Vagina (tissue), 2 donors: ENCODE measurements around the gene PSMD7. TPM values are rescaled to one million over a fixed set of nuclear protein-coding genes. Genes with fewer than 3 reads are reported as not detected.

Experiments
- DNase-seq, 2 donors: peaks; one replicate each; pipeline ENCODE4 v3.0.0-alpha.2; 2017; ENCODE audit errors: extremely low spot score in 2 of 2
- H3K27ac ChIP-seq: fragments of 200-600 bp; sonication (generic); one replicate; pipeline ENCODE4 v1.5.1; 2019
- H3K27me3 ChIP-seq: fragments of 200-600 bp; sonication (generic); one replicate; pipeline ENCODE4 v1.5.1; 2019
- H3K36me3 ChIP-seq, 2 donors: fragments of 200-600 bp; sonication (generic); one replicate each; pipeline ENCODE4 v1.5.1; 2017 to 2019
- H3K4me1 ChIP-seq: fragments of 200-600 bp; sonication (generic); one replicate; pipeline ENCODE4 v1.5.1; 2019
- H3K4me3 ChIP-seq, 2 donors: fragments of 200-600 bp; sonication (generic); 1 replicate in 1 of 2; 2 replicates in 1 of 2; pipeline ENCODE4 v1.5.1; 2016 to 2019
- H3K9me3 ChIP-seq: fragments of 200-600 bp; sonication (generic); one replicate; pipeline ENCODE4 v1.5.1; 2019
- CTCF ChIP-seq, 3 experiments: fragments of 450-650 bp in 2 of 3; fragments of 200-600 bp in 1 of 3; sonication (generic) in 1 of 3; IDR thresholded peaks; one replicate each; pipeline ENCODE4 v1.5.1; 2017 to 2019; ENCODE audit warnings: antibody characterized with exemption in 3 of 3, mild to moderate bottlenecking in 2 of 3, moderate library complexity in 2 of 3
- POLR2A ChIP-seq, 2 donors: fragments of 450-650 bp; IDR thresholded peaks; one replicate each; pipeline ENCODE4 v1.6.1; 2017; ENCODE audit warnings: antibody characterized with exemption in 2 of 2, mild to moderate bottlenecking in 2 of 2, moderate library complexity in 2 of 2
- POLR2AphosphoS5 ChIP-seq, 2 donors: sonication (generic); formaldehyde crosslinking; IDR thresholded peaks; one replicate each; pipeline ENCODE4 v1.9.0; 2017; ENCODE audit warnings: antibody characterized with exemption in 2 of 2, mild to moderate bottlenecking in 2 of 2, low read depth in 1 of 2; ENCODE audit not compliant: insufficient read depth in 1 of 2
- intact Hi-C: fragments of 100-400 bp; cut with DNase I; formaldehyde crosslinking; loops from one replicate; pipeline ENCODE4 v1.15.1; 2023
- total RNA-seq: library from RNA; depleted of rRNA; stranded (reverse); fragments of >200 nt; gene quantifications from one replicate; pipeline ENCODE4 v1.2.3, GENCODE V29; 2016

Gene PSMD7
- 74.4 TPM for total RNA-seq

- Histone ChIP-seq H3K4me1 (peaks cover 32% of the 10 kb centered on the region), H3K9me3 (no peaks in the 10 kb centered on the region), H3K4me3 (peak within 1 kb of the TSS; percentile 78 to 93), H3K27me3 (no peaks in the 10 kb centered on the region), H3K36me3 (peaks cover 0 to 27% of the 10 kb centered on the region in 2 donors), H3K27ac (peak within 1 kb of the TSS; percentile 92)
- DNase-seq, result peak in 1 of 2 donors; percentile 91
- TF ChIP-seq POLR2AphosphoS5 (IDR thresholded peaks at IDR 0.05; ENCODE audit: insufficient read depth in 1 of 2, low read depth in 1 of 2), result peak; percentile 97
- peak in 1 of 2 donors; percentile 76 for TF ChIP-seq POLR2A (IDR thresholded peaks at IDR 0.05)
- no peak for TF ChIP-seq CTCF (IDR thresholded peaks at IDR 0.05)
- intact Hi-C loops, result no loop called here
Measured at GRCh38 chr16:74296432-74297144, at the start of gene PSMD7. PSMD7 (plus strand) TSS chr16:74296814; CDS start chr16:74296915, 101 bp downstream.

DNA sequence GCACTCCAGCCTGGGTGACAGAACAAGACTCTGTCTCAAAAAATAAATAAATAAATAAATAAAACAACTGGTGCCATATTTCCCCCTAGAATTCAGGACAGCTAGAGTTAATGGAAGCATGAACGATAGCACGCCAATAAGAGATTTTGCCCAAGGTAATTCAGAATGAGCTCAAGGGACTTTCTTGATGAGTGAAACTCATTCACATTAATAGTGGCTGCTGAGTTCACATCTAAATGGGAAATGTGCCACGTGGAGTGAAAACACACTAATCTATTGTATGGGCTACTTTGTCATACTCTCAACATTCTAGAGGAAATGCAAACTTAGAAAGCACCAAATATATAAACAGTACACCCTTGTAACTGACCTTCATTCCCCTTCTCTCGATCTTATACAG lies 47.4 kb upstream of the PSMD7 start:
- Histone ChIP-seq H3K4me3 (no peak overlapping the region), H3K36me3 (no peaks in the 10 kb centered on the region), H3K27me3 (no peaks in the 10 kb centered on the region), H3K9me3 (no peaks in the 10 kb centered on the region), H3K4me1 (no peaks in the 10 kb centered on the region), H3K27ac (no peak overlapping the region)
- intact Hi-C loops, result no loop called here
- TF ChIP-seq POLR2AphosphoS5 (IDR thresholded peaks at IDR 0.05; ENCODE audit: insufficient read depth in 1 of 2, low read depth in 1 of 2), result no peak
- TF ChIP-seq POLR2A (IDR thresholded peaks at IDR 0.05), result no peak
- no peak for TF ChIP-seq CTCF (IDR thresholded peaks at IDR 0.05)
- DNase-seq, result no peak

- TF ChIP-seq POLR2AphosphoS5 (IDR thresholded peaks at IDR 0.05; ENCODE audit: insufficient read depth in 1 of 2, low read depth in 1 of 2), result no peak
- TF ChIP-seq CTCF (IDR thresholded peaks at IDR 0.05), result no peak
- no peak for TF ChIP-seq POLR2A (IDR thresholded peaks at IDR 0.05)
- intact Hi-C loops, result no loop called here
Measured at GRCh38 chr16:74249846-74250245, 46.8 kb upstream of the PSMD7 start.

DNA sequence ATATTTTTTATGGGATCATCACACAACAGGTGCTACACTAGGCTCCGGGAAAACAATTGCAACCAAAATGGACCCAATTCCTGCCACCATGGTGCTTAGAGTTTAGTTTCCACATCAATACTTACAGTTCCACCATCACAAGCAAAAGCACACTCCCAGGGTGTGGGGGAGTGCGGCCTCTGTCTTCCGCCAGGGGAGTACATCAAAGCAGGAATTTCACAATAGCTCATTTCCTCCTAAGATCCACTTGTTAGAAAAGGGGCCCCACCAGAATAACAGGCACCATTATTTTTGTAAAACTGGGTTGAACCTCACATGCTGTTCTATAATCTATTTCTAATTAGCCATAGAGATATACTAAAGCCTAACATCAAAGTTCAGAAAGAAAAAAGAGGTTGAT lies 44.3 kb upstream of the PSMD7 start:
- Histone ChIP-seq H3K4me3 (no peak overlapping the region), H3K27ac (peak overlapping the region; percentile 40), H3K4me1 (no peaks in the 10 kb centered on the region), H3K9me3 (no peaks in the 10 kb centered on the region), H3K36me3 (no peaks in the 10 kb centered on the region), H3K27me3 (no peaks in the 10 kb centered on the region)
- no peak for DNase-seq
- no peak for TF ChIP-seq POLR2A (IDR thresholded peaks at IDR 0.05)
- intact Hi-C loops, result no loop called here

More at GRCh38 chr16:74249846-74250245, 46.8 kb upstream of the PSMD7 start:
- Histone ChIP-seq H3K4me3 (no peak overlapping the region), H3K27me3 (no peaks in the 10 kb centered on the region), H3K27ac (no peak overlapping the region), H3K4me1 (no peaks in the 10 kb centered on the region), H3K9me3 (no peaks in the 10 kb centered on the region), H3K36me3 (no peaks in the 10 kb centered on the region)
- no peak for DNase-seq

GRCh38 chr16:74253161-74253938 lies 43.3 kb upstream of the PSMD7 start:
- Histone ChIP-seq H3K4me3 (no peak overlapping the region), H3K4me1 (no peaks in the 10 kb centered on the region), H3K36me3 (no peaks in the 10 kb centered on the region), H3K9me3 (no peaks in the 10 kb centered on the region), H3K27me3 (no peaks in the 10 kb centered on the region), H3K27ac (no peak overlapping the region)
- peak in 1 of 2 donors; percentile 64 for DNase-seq
- TF ChIP-seq POLR2AphosphoS5 (IDR thresholded peaks at IDR 0.05; ENCODE audit: insufficient read depth in 1 of 2, low read depth in 1 of 2) (peak in 1 of 2 donors; percentile 34), POLR2A (IDR thresholded peaks at IDR 0.05) (no peak)
- intact Hi-C loops, result no loop called here
